ENCODE measurements around the gene TRIM69. TPM values are rescaled to one million over a fixed set of nuclear protein-coding genes. Genes with fewer than 3 reads are reported as not detected.
A peak's percentile ranks its signal among the peaks of the same experiment; 100 is the strongest.
"Not testable (repeated sequence)": the region's sequence is repeated elsewhere in the genome, so short reads cannot be mapped to it uniquely, and the experiment has no call there.

TRIM69 gene
- total and polyA plus RNA-seq, 2 donors (not counting 1 experiment from before 2014, with no cell fraction given), result 18.3 to 40.1 TPM

DNA sequence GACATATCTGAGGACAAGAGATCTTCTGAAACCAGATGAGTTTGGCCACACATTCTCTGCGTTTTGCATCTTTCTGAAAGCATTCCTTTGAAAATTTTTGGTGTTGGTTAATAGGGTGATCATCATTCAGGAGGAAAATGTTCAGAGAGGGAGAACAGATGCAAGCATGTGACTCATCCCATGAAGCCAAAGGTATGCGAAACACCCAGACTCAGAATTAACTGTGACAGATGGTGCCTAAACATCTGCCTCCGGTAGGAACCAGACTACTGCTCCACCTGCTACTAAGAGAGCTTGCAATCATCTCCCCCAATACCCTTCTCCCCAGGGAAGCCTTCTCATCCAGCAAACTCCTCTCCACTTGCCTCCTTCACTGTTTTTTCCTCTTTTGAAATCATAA, 46.2 kb downstream of the TRIM69 start:
- Histone ChIP-seq H3K36me3 (ENCODE audit: control insufficient read depth, insufficient read depth, low read length) (no peaks in the 10 kb centered on the region), H4K20me1 (ENCODE audit: control insufficient read depth, extremely low read depth, insufficient read depth, low read length) (no peaks in the 10 kb centered on the region), H2AFZ (ENCODE audit: low read length) (no peak overlapping the region), H3K27ac (ENCODE audit: insufficient read depth, low read length) (no peak overlapping the region), H3K27me3 (ENCODE audit: control insufficient read depth, insufficient read depth, low read length) (peaks cover 8% of the 10 kb centered on the region), H3K4me2 (ENCODE audit: extremely low read depth, insufficient read depth, low read length) (no peak overlapping the region), H3K79me2 (ENCODE audit: control insufficient read depth, insufficient read depth, low read length) (no peaks in the 10 kb centered on the region), H3K9ac (ENCODE audit: insufficient read depth, low read length) (no peak overlapping the region), H3K4me3 (replicated peaks in 1 of 4; ENCODE audit: control extremely low read depth in 1 of 4, insufficient read depth in 1 of 4, low read depth in 3 of 4, low read length in 4 of 4) (no peak overlapping the region), H3K9me3 (ENCODE audit: control insufficient read depth, insufficient read depth, low read depth, low read length) (no peaks in the 10 kb centered on the region), H3K4me1 (ENCODE audit: control insufficient read depth, extremely low read depth, insufficient read depth, low read length) (no peaks in the 10 kb centered on the region)
- TF ChIP-seq, protein P1, sequence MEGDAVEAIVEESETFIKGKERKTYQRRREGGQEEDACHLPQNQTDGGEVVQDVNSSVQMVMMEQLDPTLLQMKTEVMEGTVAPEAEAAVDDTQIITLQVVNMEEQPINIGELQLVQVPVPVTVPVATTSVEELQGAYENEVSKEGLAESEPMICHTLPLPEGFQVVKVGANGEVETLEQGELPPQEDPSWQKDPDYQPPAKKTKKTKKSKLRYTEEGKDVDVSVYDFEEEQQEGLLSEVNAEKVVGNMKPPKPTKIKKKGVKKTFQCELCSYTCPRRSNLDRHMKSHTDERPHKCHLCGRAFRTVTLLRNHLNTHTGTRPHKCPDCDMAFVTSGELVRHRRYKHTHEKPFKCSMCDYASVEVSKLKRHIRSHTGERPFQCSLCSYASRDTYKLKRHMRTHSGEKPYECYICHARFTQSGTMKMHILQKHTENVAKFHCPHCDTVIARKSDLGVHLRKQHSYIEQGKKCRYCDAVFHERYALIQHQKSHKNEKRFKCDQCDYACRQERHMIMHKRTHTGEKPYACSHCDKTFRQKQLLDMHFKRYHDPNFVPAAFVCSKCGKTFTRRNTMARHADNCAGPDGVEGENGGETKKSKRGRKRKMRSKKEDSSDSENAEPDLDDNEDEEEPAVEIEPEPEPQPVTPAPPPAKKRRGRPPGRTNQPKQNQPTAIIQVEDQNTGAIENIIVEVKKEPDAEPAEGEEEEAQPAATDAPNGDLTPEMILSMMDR (conservative IDR thresholded peaks at IDR 0.05 in 1 of 2, IDR thresholded peaks at IDR 0.05 in 1 of 2; ENCODE audit: low read depth in 1 of 2, low read length in 2 of 2), result no peak
- TF ChIP-seq EZH2 (IDR thresholded peaks at IDR 0.05; ENCODE audit: low read length, missing control alignments), result no peak
- DNase-seq (ENCODE audit: low read depth in 2 of 2), result peak in 1 of 2 donors; percentile 57

DNA sequence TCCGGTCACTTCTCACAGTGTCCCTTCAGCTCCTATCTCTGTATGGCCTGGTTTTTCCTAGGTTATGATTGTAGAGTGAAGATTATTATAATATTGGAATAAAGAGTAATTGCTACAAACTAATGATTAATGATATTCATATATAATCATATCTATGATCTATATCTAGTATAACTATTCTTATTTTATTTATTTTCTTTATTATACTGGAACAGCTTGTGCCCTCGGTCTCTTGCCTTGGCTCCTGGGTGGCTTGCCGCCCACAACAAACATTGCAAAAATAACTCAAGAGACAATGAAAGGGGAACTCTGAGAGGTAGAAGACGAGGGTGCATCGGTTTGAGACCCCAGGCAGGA, 48.6 kb downstream of the TRIM69 start:
- H3K4me1 ChIP-seq (ENCODE audit: control insufficient read depth, extremely low read depth, insufficient read depth, low read length); H3K4me2 ChIP-seq (ENCODE audit: extremely low read depth, insufficient read depth, low read length); H3K36me3 ChIP-seq (ENCODE audit: control insufficient read depth, insufficient read depth, low read length); H3K9ac ChIP-seq (ENCODE audit: insufficient read depth, low read length); H3K79me2 ChIP-seq (ENCODE audit: control insufficient read depth, insufficient read depth, low read length); H2AFZ ChIP-seq (ENCODE audit: low read length); DNase-seq (ENCODE audit: low read depth in 2 of 2); H4K20me1 ChIP-seq (ENCODE audit: control insufficient read depth, extremely low read depth, insufficient read depth, low read length); H3K9me3 ChIP-seq (ENCODE audit: control insufficient read depth, insufficient read depth, low read depth, low read length): not testable (repeated sequence)
- Histone ChIP-seq H3K4me3 (replicated peaks in 1 of 4; ENCODE audit: control extremely low read depth in 1 of 4, insufficient read depth in 1 of 4, low read depth in 3 of 4, low read length in 4 of 4) (peak overlapping the region in 2 of 4 experiments; percentile 63 to 91), H3K27ac (ENCODE audit: insufficient read depth, low read length) (peak overlapping the region; percentile 87), H3K27me3 (ENCODE audit: control insufficient read depth, insufficient read depth, low read length) (peaks cover 12% of the 10 kb centered on the region)

DNA sequence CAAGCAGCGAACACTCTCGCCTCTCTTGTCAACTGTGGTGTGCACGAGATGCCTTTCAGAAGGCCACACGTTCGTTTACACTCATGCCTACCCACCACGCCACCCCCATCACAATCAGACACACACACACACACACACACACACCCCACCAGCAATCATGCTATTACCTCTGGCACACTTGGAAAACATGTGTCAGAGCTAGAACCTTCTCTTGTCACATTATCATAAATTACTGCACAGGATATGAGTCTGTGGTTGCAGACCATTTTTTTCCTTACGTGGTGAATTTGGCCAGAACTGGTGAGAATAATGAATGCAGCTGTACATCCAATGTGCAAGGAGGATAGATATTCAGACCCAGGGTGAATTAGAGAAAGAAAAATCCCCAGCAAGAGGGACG, 52.4 kb downstream of the TRIM69 start:
- Histone ChIP-seq H3K4me1 (ENCODE audit: control insufficient read depth, extremely low read depth, insufficient read depth, low read length) (no peaks in the 10 kb centered on the region), H2AFZ (ENCODE audit: low read length) (no peak overlapping the region), H3K27me3 (ENCODE audit: control insufficient read depth, insufficient read depth, low read length) (peaks cover 12% of the 10 kb centered on the region), H4K20me1 (ENCODE audit: control insufficient read depth, extremely low read depth, insufficient read depth, low read length) (no peaks in the 10 kb centered on the region), H3K4me2 (ENCODE audit: extremely low read depth, insufficient read depth, low read length) (no peak overlapping the region), H3K9ac (ENCODE audit: insufficient read depth, low read length) (no peak overlapping the region), H3K4me3 (replicated peaks in 1 of 4; ENCODE audit: control extremely low read depth in 1 of 4, insufficient read depth in 1 of 4, low read depth in 3 of 4, low read length in 4 of 4) (no peak overlapping the region), H3K79me2 (ENCODE audit: control insufficient read depth, insufficient read depth, low read length) (no peaks in the 10 kb centered on the region), H3K27ac (ENCODE audit: insufficient read depth, low read length) (no peak overlapping the region), H3K36me3 (ENCODE audit: control insufficient read depth, insufficient read depth, low read length) (no peaks in the 10 kb centered on the region), H3K9me3 (ENCODE audit: control insufficient read depth, insufficient read depth, low read depth, low read length) (no peaks in the 10 kb centered on the region)
- TF ChIP-seq, protein P1 (conservative IDR thresholded peaks at IDR 0.05 in 1 of 2, IDR thresholded peaks at IDR 0.05 in 1 of 2; ENCODE audit: low read depth in 1 of 2, low read length in 2 of 2), result no peak
- no peak for TF ChIP-seq EZH2 (IDR thresholded peaks at IDR 0.05; ENCODE audit: low read length, missing control alignments)
- DNase-seq (ENCODE audit: low read depth in 2 of 2), result peak in 1 of 2 donors; percentile 39

Data from fibroblast of lung (primary cell).